Ovary (tissue), 3 donors: Measurements from ENCODE around the gene SKIC8.

ENCODE experiments used
- EP300 ChIP-seq: sonication (generic); formaldehyde crosslinking; IDR thresholded peaks from one replicate; pipeline ENCODE4 v1.6.1; 2017; ENCODE audit warnings: antibody characterized with exemption
- POLR2A ChIP-seq: fragments of 450-650 bp; IDR thresholded peaks from one replicate; pipeline ENCODE4 v1.6.1; 2017; ENCODE audit warnings: antibody characterized with exemption, mild to moderate bottlenecking, moderate library complexity
- TF ChIP-seq, protein P1 (sequence below), 3 donors: fragments of 450-650 bp in 2 of 3; fragments of 200-600 bp in 1 of 3; IDR thresholded peaks; one replicate each; pipeline versions ENCODE4 v1.5.1 to v1.8.0; 2016 to 2022; ENCODE audit warnings: antibody characterized with exemption in 3 of 3, mild to moderate bottlenecking in 1 of 3
- donor health status: DM: no; HTN: no; CAD: no.

DNA sequence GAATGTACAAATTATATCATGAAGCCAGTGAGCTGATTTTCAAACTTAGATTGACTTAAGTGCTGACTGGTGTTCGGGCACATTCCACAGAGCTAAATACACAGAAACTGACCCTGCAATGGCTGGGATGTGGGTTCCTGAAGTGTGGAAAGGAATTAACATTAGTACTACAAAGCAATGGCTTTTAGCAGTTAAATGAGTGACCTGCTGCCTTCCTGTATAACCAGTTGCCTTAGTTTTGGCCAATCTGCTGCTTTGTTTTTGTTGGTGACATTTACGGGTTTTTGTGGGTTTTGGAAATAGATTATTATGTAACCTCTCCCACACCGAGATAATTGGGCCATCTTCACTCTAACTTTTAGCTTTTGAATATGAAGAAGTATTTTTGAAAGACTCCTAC, 2.4 kb upstream of the SKIC8 start:
- TF ChIP-seq, protein P1, sequence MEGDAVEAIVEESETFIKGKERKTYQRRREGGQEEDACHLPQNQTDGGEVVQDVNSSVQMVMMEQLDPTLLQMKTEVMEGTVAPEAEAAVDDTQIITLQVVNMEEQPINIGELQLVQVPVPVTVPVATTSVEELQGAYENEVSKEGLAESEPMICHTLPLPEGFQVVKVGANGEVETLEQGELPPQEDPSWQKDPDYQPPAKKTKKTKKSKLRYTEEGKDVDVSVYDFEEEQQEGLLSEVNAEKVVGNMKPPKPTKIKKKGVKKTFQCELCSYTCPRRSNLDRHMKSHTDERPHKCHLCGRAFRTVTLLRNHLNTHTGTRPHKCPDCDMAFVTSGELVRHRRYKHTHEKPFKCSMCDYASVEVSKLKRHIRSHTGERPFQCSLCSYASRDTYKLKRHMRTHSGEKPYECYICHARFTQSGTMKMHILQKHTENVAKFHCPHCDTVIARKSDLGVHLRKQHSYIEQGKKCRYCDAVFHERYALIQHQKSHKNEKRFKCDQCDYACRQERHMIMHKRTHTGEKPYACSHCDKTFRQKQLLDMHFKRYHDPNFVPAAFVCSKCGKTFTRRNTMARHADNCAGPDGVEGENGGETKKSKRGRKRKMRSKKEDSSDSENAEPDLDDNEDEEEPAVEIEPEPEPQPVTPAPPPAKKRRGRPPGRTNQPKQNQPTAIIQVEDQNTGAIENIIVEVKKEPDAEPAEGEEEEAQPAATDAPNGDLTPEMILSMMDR (IDR thresholded peaks at IDR 0.05), result no peak
- TF ChIP-seq POLR2A, result no peak
- TF ChIP-seq EP300, result no peak
